DND-41 (cell line): ENCODE results near the gene NBAS.

Experiments
- ATAC-seq: fragments of 200-7000 bp; cut with Tn5 transposase; 3 replicates; pipeline ENCODE4 v1.9.1; 2021; ENCODE audit warnings: low read depth; ENCODE audit not compliant: insufficient read depth
- DNase-seq: peaks from one replicate; pipeline ENCODE4 v3.0.0-alpha.2; 2020
- H2AFZ ChIP-seq: 2 replicates; pipeline ENCODE4 v1.6.0; 2012; ENCODE audit warnings: low read depth, low read length
- H3K27ac ChIP-seq: 2 replicates; pipeline ENCODE4 v1.5.1; 2012; ENCODE audit warnings: low read length, inconsistent platforms
- H3K27me3 ChIP-seq: fragments of 200-600 bp; sonication (generic); 2 replicates; pipeline ENCODE4 v1.6.0; 2012; ENCODE audit warnings: low read length, mild to moderate bottlenecking, inconsistent platforms; ENCODE audit not compliant: insufficient read depth, poor library complexity
- H3K36me3 ChIP-seq: 2 replicates; pipeline ENCODE4 v1.5.1; 2012; ENCODE audit warnings: low read length, inconsistent platforms; ENCODE audit not compliant: insufficient read depth
- H3K4me1 ChIP-seq: 2 replicates; pipeline ENCODE4 v1.5.1; 2012; ENCODE audit warnings: mild to moderate bottlenecking, low read length; ENCODE audit not compliant: insufficient read depth
- H3K4me2 ChIP-seq: 2 replicates; pipeline ENCODE4 v1.6.0; 2012; ENCODE audit warnings: mild to moderate bottlenecking, moderate library complexity, low read length, inconsistent platforms; ENCODE audit not compliant: insufficient read depth
- H3K4me3 ChIP-seq, 2 experiments: fragments of 200-600 bp in 1 of 2; shearing (Covaris generic) in 1 of 2; 2 replicates each; pipeline ENCODE4 v1.5.1; 2012 to 2016; ENCODE audit warnings: inconsistent platforms in 2 of 2, low read length in 2 of 2, mild to moderate bottlenecking in 2 of 2, low read depth in 1 of 2, moderate library complexity in 1 of 2
- H3K79me2 ChIP-seq: 2 replicates; pipeline ENCODE4 v1.6.0; 2012; ENCODE audit warnings: low read length, inconsistent platforms; ENCODE audit not compliant: insufficient read depth
- H3K9ac ChIP-seq: 2 replicates; pipeline ENCODE4 v1.6.0; 2012; ENCODE audit warnings: low read depth, mild to moderate bottlenecking, inconsistent platforms, low read length, moderate library complexity
- H3K9me3 ChIP-seq: 2 replicates; pipeline ENCODE4 v1.5.1; 2012; ENCODE audit warnings: low read length, moderate library complexity, mild to moderate bottlenecking, inconsistent platforms; ENCODE audit not compliant: insufficient read depth, severe bottlenecking
- H4K20me1 ChIP-seq: 2 replicates; pipeline ENCODE4 v1.6.0; 2012; ENCODE audit warnings: low read length; ENCODE audit not compliant: insufficient read depth
- CTCF ChIP-seq: IDR thresholded peaks from 2 replicates; pipeline ENCODE4 v1.5.1; 2012; ENCODE audit warnings: borderline replicate concordance, low read length, moderate library complexity, mild to moderate bottlenecking; ENCODE audit not compliant: poor library complexity, severe bottlenecking; ENCODE audit errors: extremely low read depth
- EZH2 ChIP-seq: IDR thresholded peaks from 3 replicates; pipeline ENCODE4 v1.6.1; 2012; ENCODE audit warnings: borderline replicate concordance, low read depth, mild to moderate bottlenecking, moderate library complexity, low read length, inconsistent platforms; ENCODE audit not compliant: severe bottlenecking

Gene NBAS

DNA sequence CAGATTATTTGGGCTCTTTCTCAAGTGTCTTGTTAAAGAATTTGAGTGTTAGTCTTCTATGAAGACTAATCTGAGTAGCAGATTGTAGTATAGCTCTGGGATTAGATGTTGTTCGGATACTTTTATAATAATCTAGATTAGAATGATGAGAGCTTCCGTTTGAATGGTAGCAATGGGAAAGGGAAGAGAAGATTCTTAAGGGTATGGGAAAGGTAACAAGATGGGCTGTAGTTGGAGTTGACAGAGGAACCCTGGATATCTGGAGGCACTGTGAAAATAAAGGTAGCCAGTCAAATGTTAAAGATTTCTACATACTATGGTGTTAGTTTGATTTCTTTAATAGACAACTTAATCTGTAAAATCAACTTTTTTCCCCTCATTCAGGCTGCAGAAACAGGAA is 35.2 kb upstream of the NBAS start:
- peaks cover 66% of the 10 kb centered on the region for H3K36me3 ChIP-seq
- TF ChIP-seq CTCF (no peak), EZH2 (no peak)
- no peak overlapping the region for H3K27ac ChIP-seq
- no peaks in the 10 kb centered on the region for H3K27me3 ChIP-seq
- H3K79me2 ChIP-seq, result peaks cover 46% of the 10 kb centered on the region
- no peak for ATAC-seq
- peaks cover 8% of the 10 kb centered on the region; the same call in 1 of the 2 replicates for H4K20me1 ChIP-seq
- no peak overlapping the region for H3K4me3 ChIP-seq
- no peak overlapping the region for H3K9ac ChIP-seq
- H3K4me1 ChIP-seq, result peaks cover 25% of the 10 kb centered on the region
- no peak overlapping the region for H2AFZ ChIP-seq
- no peak overlapping the region for H3K4me2 ChIP-seq
- no peaks in the 10 kb centered on the region for H3K9me3 ChIP-seq
- no peak for DNase-seq

GRCh38 chr2:15595936-15596335 is 34.8 kb upstream of the NBAS start:
- Histone ChIP-seq H3K79me2 (peaks cover 51% of the 10 kb centered on the region), H3K4me2 (no peak overlapping the region), H3K36me3 (peaks cover 62% of the 10 kb centered on the region), H4K20me1 (peaks cover 8% of the 10 kb centered on the region; the same call in 1 of the 2 replicates), H3K9me3 (no peaks in the 10 kb centered on the region), H3K4me3 (no peak overlapping the region), H3K27ac (no peak overlapping the region), H3K9ac (no peak overlapping the region), H3K4me1 (peaks cover 29% of the 10 kb centered on the region), H3K27me3 (no peaks in the 10 kb centered on the region), H2AFZ (no peak overlapping the region)
- ATAC-seq, result no peak
- no peak for DNase-seq
- TF ChIP-seq EZH2, result no peak
- TF ChIP-seq CTCF, result no peak

DNA sequence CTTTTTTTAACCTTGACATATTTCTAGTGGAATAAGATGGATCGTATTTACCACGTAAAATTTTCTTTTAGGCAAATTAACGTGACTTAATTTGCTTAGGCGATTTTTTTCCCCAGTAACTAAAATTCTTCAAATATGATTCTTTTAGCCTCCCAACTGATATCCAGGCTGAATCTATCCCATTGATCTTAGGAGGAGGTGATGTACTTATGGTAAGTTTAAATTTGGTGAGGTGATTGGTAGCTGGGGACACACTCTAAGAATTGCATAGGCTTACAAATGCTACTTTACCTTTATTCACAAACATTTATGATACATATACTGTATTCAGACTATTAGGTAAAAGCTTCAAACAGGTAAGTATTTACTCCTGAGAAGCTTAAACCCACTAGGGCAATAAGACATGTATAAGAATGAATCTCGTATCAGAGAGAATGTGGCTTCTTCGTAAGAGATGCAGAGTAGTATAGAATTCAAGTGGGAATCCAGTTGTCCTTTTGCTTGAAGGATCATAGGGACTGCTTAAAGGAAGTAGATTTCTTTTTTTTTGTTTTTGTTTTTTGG is 34.3 kb upstream of the NBAS start:
- H3K4me3 ChIP-seq, result no peak overlapping the region
- peaks cover 34% of the 10 kb centered on the region for H3K4me1 ChIP-seq
- peaks cover 58% of the 10 kb centered on the region for H3K36me3 ChIP-seq
- H3K79me2 ChIP-seq, result peaks cover 53% of the 10 kb centered on the region
- H3K9ac ChIP-seq, result no peak overlapping the region
- ATAC-seq, result no peak
- no peak overlapping the region for H3K4me2 ChIP-seq
- no peaks in the 10 kb centered on the region for H3K9me3 ChIP-seq
- no peaks in the 10 kb centered on the region for H3K27me3 ChIP-seq
- no peak overlapping the region for H3K27ac ChIP-seq
- no peak for DNase-seq
- no peak for TF ChIP-seq CTCF
- no peak for TF ChIP-seq EZH2
- H4K20me1 ChIP-seq, result peaks cover 8% of the 10 kb centered on the region; the same call in 1 of the 2 replicates
- H2AFZ ChIP-seq, result no peak overlapping the region
